ENCODE data around the gene MAMLD1. TPM values are rescaled to one million over a fixed set of nuclear protein-coding genes. Genes with fewer than 3 reads are reported as not detected.

MAMLD1 gene
- total RNA-seq, 1 donor: under 0.01 TPM

- no peak for DNase-seq (ENCODE audit: low read depth in 2 of 3, low spot score in 2 of 3)
Observed at GRCh38 chrX:150377005-150377404, 13.9 kb downstream of the MAMLD1 start.

- no peak for DNase-seq (ENCODE audit: low read depth in 2 of 3, low spot score in 2 of 3)
Observed at GRCh38 chrX:150405006-150405405, 41.9 kb downstream of the MAMLD1 start.

- peak in 1 of 3 donors; percentile 15 for DNase-seq (ENCODE audit: low read depth in 2 of 3, low spot score in 2 of 3)
Observed at GRCh38 chrX:150405576-150405975, 42.5 kb downstream of the MAMLD1 start.

GRCh38 chrX:150406596-150406995 is 43.5 kb downstream of the MAMLD1 start:
- DNase-seq (ENCODE audit: low read depth in 2 of 3, low spot score in 2 of 3): no peak

- DNase-seq (ENCODE audit: low read depth in 2 of 3, low spot score in 2 of 3): no peak
Observed at GRCh38 chrX:150408007-150408406, 44.9 kb downstream of the MAMLD1 start.

GRCh38 chrX:150408561-150408960 is 45.4 kb downstream of the MAMLD1 start:
- DNase-seq (ENCODE audit: low read depth in 2 of 3, low spot score in 2 of 3): no peak

- no peak for DNase-seq (ENCODE audit: low read depth in 2 of 3, low spot score in 2 of 3)
Observed at GRCh38 chrX:150409486-150409885, 46.4 kb downstream of the MAMLD1 start.

- DNase-seq (ENCODE audit: low read depth in 2 of 3, low spot score in 2 of 3): no peak
Observed at GRCh38 chrX:150409964-150410363, 46.8 kb downstream of the MAMLD1 start.

GRCh38 chrX:150410513-150410912 is 47.4 kb downstream of the MAMLD1 start:
- DNase-seq (ENCODE audit: low read depth in 2 of 3, low spot score in 2 of 3): no peak

GRCh38 chrX:150411656-150412055 is 48.5 kb downstream of the MAMLD1 start:
- no peak for DNase-seq (ENCODE audit: low read depth in 2 of 3, low spot score in 2 of 3)

GRCh38 chrX:150414228-150414627 is 51.1 kb downstream of the MAMLD1 start:
- no peak for DNase-seq (ENCODE audit: low read depth in 2 of 3, low spot score in 2 of 3)

GRCh38 chrX:150416469-150416868 is 53.4 kb downstream of the MAMLD1 start:
- no peak for DNase-seq (ENCODE audit: low read depth in 2 of 3, low spot score in 2 of 3)

- DNase-seq (ENCODE audit: low read depth in 2 of 3, low spot score in 2 of 3): no peak
Observed at GRCh38 chrX:150421816-150422215, 58.7 kb downstream of the MAMLD1 start.

- DNase-seq (ENCODE audit: low read depth in 2 of 3, low spot score in 2 of 3): no peak
Observed at GRCh38 chrX:150429594-150429993, 66.5 kb downstream of the MAMLD1 start.

- no peak for DNase-seq (ENCODE audit: low read depth in 2 of 3, low spot score in 2 of 3)
Observed at GRCh38 chrX:150436195-150436594, 73.1 kb downstream of the MAMLD1 start.

GRCh38 chrX:150438165-150438564 is 75.0 kb downstream of the MAMLD1 start:
- DNase-seq (ENCODE audit: low read depth in 2 of 3, low spot score in 2 of 3): no peak

GRCh38 chrX:150446151-150446550 is 83.0 kb downstream of the MAMLD1 start:
- DNase-seq (ENCODE audit: low read depth in 2 of 3, low spot score in 2 of 3): peak in 1 of 3 donors; percentile 32

- no peak for DNase-seq (ENCODE audit: low read depth in 2 of 3, low spot score in 2 of 3)
Observed at GRCh38 chrX:150446995-150447394, 83.9 kb downstream of the MAMLD1 start.

GRCh38 chrX:150449313-150449712 is 86.2 kb downstream of the MAMLD1 start:
- DNase-seq (ENCODE audit: low read depth in 2 of 3, low spot score in 2 of 3): no peak

- DNase-seq (ENCODE audit: low read depth in 2 of 3, low spot score in 2 of 3): no peak
Observed at GRCh38 chrX:150450519-150451177, 87.5 kb downstream of the MAMLD1 start.

GRCh38 chrX:150451953-150452352 is 88.8 kb downstream of the MAMLD1 start:
- DNase-seq (ENCODE audit: low read depth in 2 of 3, low spot score in 2 of 3): no peak

- DNase-seq (ENCODE audit: low read depth in 2 of 3, low spot score in 2 of 3): no peak
Observed at GRCh38 chrX:150454083-150454482, 91.0 kb downstream of the MAMLD1 start.
